Common myeloid progenitor, CD34-positive (primary cell): ENCODE data around the gene DNAH8.
"Not testable (repeated sequence)": the region's sequence is repeated elsewhere in the genome, so short reads cannot be mapped to it uniquely, and the experiment has no call there.

Source experiments
- CTCF ChIA-PET: fragments of 350-600 bp; sonication (Branson Sonifier 250); formaldehyde crosslinking; loops from one replicate; lab custom pipeline; 2021; ENCODE audit warnings: antibody characterized with exemption; lab: Charles Lee
- POLR2A ChIA-PET: fragments of 350-600 bp; sonication (Branson Sonifier 250); formaldehyde crosslinking; loops from one replicate; lab custom pipeline; 2021; ENCODE audit warnings: antibody characterized with exemption; lab: Charles Lee
- DNase-seq, 3 donors: peaks; one replicate each; pipeline versions ENCODE4 v3.0.0 to v3.0.0-alpha.2; 2013
- H3K27ac ChIP-seq, 2 experiments: 1 replicate in 1 of 2; 2 replicates in 1 of 2; pipeline ENCODE4 v1.7.0; 2013; ENCODE audit warnings: inconsistent platforms in 2 of 2, low read length in 2 of 2, mild to moderate bottlenecking in 2 of 2, low read depth in 1 of 2, moderate library complexity in 1 of 2; ENCODE audit not compliant: severe bottlenecking in 2 of 2, insufficient read depth in 1 of 2, poor library complexity in 1 of 2
- H3K27me3 ChIP-seq, 5 experiments: replicated peaks in 2 of 5; 1 replicate in 3 of 5; 2 replicates in 2 of 5; pipeline versions ENCODE4 v1.6.1 to v1.7.0; 2013; ENCODE audit warnings: low read length in 4 of 5, mild to moderate bottlenecking in 2 of 5, moderate library complexity in 2 of 5, inconsistent platforms in 1 of 5; ENCODE audit not compliant: insufficient read depth in 5 of 5, control insufficient read depth in 4 of 5
- H3K36me3 ChIP-seq, 4 experiments: 1 replicate in 2 of 4; 2 replicates in 2 of 4; pipeline versions ENCODE4 v1.6.1 to v1.7.0; 2013; ENCODE audit warnings: low read length in 3 of 4, control low read depth in 1 of 4, mild to moderate bottlenecking in 1 of 4; ENCODE audit not compliant: control insufficient read depth in 4 of 4, insufficient read depth in 4 of 4
- H3K4me1 ChIP-seq, 4 experiments: 1 replicate in 3 of 4; 2 replicates in 1 of 4; pipeline versions ENCODE4 v1.6.1 to v1.7.1; 2013; ENCODE audit warnings: low read length in 3 of 4, mild to moderate bottlenecking in 3 of 4, control low read depth in 1 of 4, inconsistent platforms in 1 of 4, moderate library complexity in 1 of 4; ENCODE audit not compliant: control insufficient read depth in 4 of 4, insufficient read depth in 4 of 4; ENCODE audit errors: control extremely low read depth in 1 of 4
- H3K4me3 ChIP-seq, 7 experiments: 1 replicate in 4 of 7; 2 replicates in 3 of 7; pipeline versions ENCODE4 v1.5.1 to v1.7.0; 2013; ENCODE audit warnings: mild to moderate bottlenecking in 7 of 7, low read length in 6 of 7, moderate library complexity in 6 of 7, inconsistent platforms in 2 of 7, low read depth in 2 of 7, control low read depth in 1 of 7; ENCODE audit not compliant: insufficient read depth in 4 of 7, control insufficient read depth in 1 of 7; ENCODE audit errors: extremely low read depth in 1 of 7
- H3K9me3 ChIP-seq, 5 experiments: 1 replicate in 4 of 5; 2 replicates in 1 of 5; pipeline versions ENCODE4 v1.6.1 to v1.7.1; 2013; ENCODE audit warnings: low read length in 4 of 5, mild to moderate bottlenecking in 2 of 5, inconsistent platforms in 1 of 5, low read depth in 1 of 5, moderate library complexity in 1 of 5; ENCODE audit not compliant: control insufficient read depth in 4 of 5, insufficient read depth in 2 of 5; ENCODE audit errors: control extremely low read depth in 1 of 5
- WGBS: methylation state at CpG from one replicate; pipeline ENCODE4 v1.1.5; 2013; ENCODE audit not compliant: insufficient coverage; 5-methylcytosine and 5-hydroxymethylcytosine counted together

The DNAH8 gene

DNA sequence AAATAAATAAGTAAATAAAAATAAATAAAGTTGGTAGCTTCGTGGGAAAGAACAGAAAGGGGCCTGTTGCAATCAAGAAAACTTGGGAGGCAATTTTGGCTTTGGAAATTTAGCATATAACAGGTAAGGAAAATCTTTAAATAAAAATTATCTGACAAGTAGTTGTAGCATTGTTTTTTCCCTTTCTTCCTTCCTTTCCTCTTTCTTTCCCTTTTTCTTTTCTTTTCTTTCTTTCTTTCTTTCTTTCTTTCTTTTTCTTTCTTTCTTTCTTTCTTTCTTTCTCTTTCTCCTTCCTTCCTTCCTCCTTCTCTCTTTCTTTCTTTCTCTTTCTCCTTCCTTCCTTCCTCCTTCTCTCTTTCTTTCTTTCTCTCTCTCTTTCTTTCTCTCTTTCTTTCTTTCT, 158.7 kb downstream of the DNAH8 start:
- POLR2A ChIA-PET, H3K36me3 ChIP-seq: not testable (repeated sequence)
- WGBS = no CpG with 5 or more reads among the region's 1 CpG

DNA sequence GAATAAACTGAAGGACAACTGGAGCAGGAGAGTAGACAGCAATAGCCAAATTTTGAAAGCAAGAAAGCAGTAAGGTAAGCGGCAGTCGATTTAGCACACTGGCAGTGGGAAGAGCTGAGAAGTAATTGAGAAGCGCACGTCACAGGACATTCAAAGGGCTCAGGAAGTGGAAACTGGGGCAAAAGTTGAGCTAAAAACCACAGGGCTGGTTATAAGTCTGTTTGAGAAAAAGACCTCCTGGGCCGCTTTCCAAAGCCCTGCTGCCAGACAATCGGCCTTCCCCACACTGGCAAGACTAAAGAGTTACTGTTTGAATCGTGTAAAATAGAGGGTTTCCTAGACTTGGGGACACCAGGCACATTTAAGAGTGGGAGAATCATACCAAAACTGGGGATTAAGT, 161.4 kb downstream of the DNAH8 start:
- Histone ChIP-seq H3K4me1 (peaks cover 0 to 15% (median 9%) of the 10 kb centered on the region in 4 experiments), H3K27me3 (peaks cover 0 to 12% (median 0%) of the 10 kb centered on the region in 5 experiments), H3K36me3 (no peaks in the 10 kb centered on the region), H3K4me3 (peak overlapping the region in 2 of 7 experiments; percentile 11 to 38), H3K27ac (no peak overlapping the region), H3K9me3 (peaks cover 0 to 2% (median 0%) of the 10 kb centered on the region in 5 experiments)
- DNase-seq = peak; percentile 51 to 87 (median 77)
- POLR2A ChIA-PET = no interaction called here
- CTCF ChIA-PET = interaction anchor here (1.6 kb wide), 1 partner anchor 11 kb away, joined by 4 read pairs; no protein-coding TSS in a partner anchor
- WGBS = 2% methylated on average over 6 of the region's 7 CpGs

More for the DNA sequence above, 158.7 kb downstream of the DNAH8 start:
- not testable (repeated sequence) for H3K4me3 ChIP-seq, H3K27ac ChIP-seq, H3K9me3 ChIP-seq, DNase-seq
- Histone ChIP-seq H3K27me3 (peaks cover 0 to 14% (median 0%) of the 10 kb centered on the region in 5 experiments), H3K4me1 (peaks cover 0 to 15% (median 9%) of the 10 kb centered on the region in 4 experiments)
- CTCF ChIA-PET = interaction anchor here (0.6 to 1.1 kb wide), 2 partner anchors 240 to 317 kb away, joined by 3 read pairs; no protein-coding TSS in a partner anchor

GRCh38 chr6:38877721-38878120, 162.6 kb downstream of the DNAH8 start:
- Histone ChIP-seq H3K36me3 (no peaks in the 10 kb centered on the region), H3K4me1 (peaks cover 0 to 15% (median 9%) of the 10 kb centered on the region in 4 experiments), H3K9me3 (peaks cover 0 to 2% (median 0%) of the 10 kb centered on the region in 5 experiments), H3K27ac (no peak overlapping the region), H3K4me3 (no peak overlapping the region), H3K27me3 (peaks cover 0 to 10% (median 0%) of the 10 kb centered on the region in 5 experiments)
- no peak for DNase-seq
- 95% methylated on average over 2 of the region's 3 CpGs for WGBS
- ChIA-PET POLR2A (no interaction called here), CTCF (no interaction called here)

- Histone ChIP-seq H3K4me3 (no peak overlapping the region), H3K9me3 (peaks cover 0 to 2% (median 0%) of the 10 kb centered on the region in 5 experiments), H3K27ac (no peak overlapping the region), H3K4me1 (peaks cover 0 to 2% (median 0%) of the 10 kb centered on the region in 4 experiments), H3K36me3 (no peaks in the 10 kb centered on the region), H3K27me3 (peaks cover 0 to 3% (median 0%) of the 10 kb centered on the region in 5 experiments)
- DNase-seq = no peak
- ChIA-PET CTCF (no interaction called here), POLR2A (no interaction called here)
- WGBS = 100% methylated on average over 2 of the region's 2 CpGs
These were observed 167.0 kb downstream of the DNAH8 start for GRCh38 chr6:38882157-38882556.

DNA sequence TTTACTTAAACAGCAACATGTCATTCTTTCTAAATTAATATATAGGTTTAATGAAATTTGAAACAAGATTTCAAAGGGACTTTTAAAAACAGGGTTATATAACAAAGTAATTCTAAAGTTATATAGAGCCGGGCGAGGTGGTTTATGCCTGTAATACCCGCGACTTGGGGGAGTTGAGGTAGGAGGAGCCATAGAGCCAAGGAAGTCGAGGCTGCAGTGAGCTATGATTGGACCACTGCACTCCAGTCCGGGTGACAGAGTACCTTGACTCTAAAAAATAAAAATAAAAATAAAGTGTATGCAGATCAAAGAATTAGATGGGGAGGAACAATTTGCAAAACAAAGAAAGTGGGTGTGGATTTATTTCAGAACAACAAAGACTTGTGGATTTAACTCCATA, 182.4 kb downstream of the DNAH8 start:
- H3K4me1 ChIP-seq = no peaks in the 10 kb centered on the region
- 95% methylated on average over 4 of the region's 6 CpGs for WGBS
- H3K9me3 ChIP-seq = no peaks in the 10 kb centered on the region
- H3K27me3 ChIP-seq = peaks cover 0 to 6% (median 0%) of the 10 kb centered on the region in 5 experiments
- DNase-seq = no peak
- ChIA-PET POLR2A (no interaction called here), CTCF (no interaction called here)
- no peak overlapping the region for H3K4me3 ChIP-seq
- no peak overlapping the region for H3K27ac ChIP-seq
- H3K36me3 ChIP-seq = no peaks in the 10 kb centered on the region

DNA sequence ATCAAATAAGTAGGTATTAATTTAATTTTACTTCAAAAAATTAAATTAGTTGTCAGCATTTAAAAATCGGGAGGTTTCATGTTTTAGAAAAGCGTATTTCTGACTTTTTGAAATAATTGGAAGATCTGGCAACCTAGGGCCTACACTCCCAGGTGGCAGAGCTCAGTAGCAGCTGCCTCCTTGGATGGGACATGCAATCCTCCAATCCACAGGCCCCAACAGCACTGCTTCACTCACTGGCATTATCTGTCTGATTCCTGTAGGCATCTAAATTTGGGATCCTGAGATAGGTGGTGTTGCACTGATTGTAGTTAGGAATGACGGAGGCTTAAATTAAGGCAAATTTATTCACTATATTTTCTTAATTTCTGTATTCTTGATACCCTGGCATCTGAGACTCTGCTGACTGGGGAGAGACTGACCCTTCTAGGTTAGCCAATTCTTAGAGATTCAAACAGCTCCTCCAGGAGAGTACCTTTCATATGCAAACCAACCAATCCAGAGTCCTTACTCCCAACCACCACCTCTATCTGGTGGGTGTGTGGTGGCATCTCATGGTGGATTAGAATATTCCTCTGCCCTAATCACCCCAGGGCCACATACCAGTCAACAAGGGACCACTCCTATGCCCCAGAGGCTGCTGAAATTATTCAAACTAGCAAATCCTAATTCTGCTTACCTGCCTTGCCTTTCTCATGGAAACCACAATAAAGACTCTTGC, 186.9 kb downstream of the DNAH8 start:
- no peak for DNase-seq
- Histone ChIP-seq H3K27ac (no peak overlapping the region), H3K27me3 (no peaks in the 10 kb centered on the region), H3K9me3 (no peaks in the 10 kb centered on the region), H3K4me1 (no peaks in the 10 kb centered on the region), H3K36me3 (no peaks in the 10 kb centered on the region), H3K4me3 (no peak overlapping the region)
- ChIA-PET POLR2A (no interaction called here), CTCF (interaction anchor here (1.2 kb wide), 1 partner anchor 30 kb away, joined by 4 read pairs; no protein-coding TSS in a partner anchor)
- WGBS = no CpG with 5 or more reads among the region's 3 CpGs

GRCh38 chr6:38906582-38906981, 191.5 kb downstream of the DNAH8 start:
- Histone ChIP-seq H3K4me1 (no peaks in the 10 kb centered on the region), H3K9me3 (no peaks in the 10 kb centered on the region), H3K27me3 (no peaks in the 10 kb centered on the region), H3K4me3 (no peak overlapping the region), H3K36me3 (no peaks in the 10 kb centered on the region), H3K27ac (no peak overlapping the region)
- ChIA-PET POLR2A (no interaction called here), CTCF (no interaction called here)
- no peak for DNase-seq
- 100% methylated on average over 2 of the region's 4 CpGs for WGBS
